Osteoblast (primary cell): ENCODE results near the gene CACNA1C. TPM values are rescaled to one million over a fixed set of nuclear protein-coding genes. Genes with fewer than 3 reads are reported as not detected.

Experiments used
- DNase-seq: peaks from one replicate; pipeline ENCODE4 v3.0.0; 2011; ENCODE audit warnings: low spot score, mixed read lengths; ENCODE audit not compliant: insufficient read length; ENCODE audit errors: missing footprints
- H2AFZ ChIP-seq: 2 replicates; pipeline ENCODE4 v1.6.0; 2011; ENCODE audit warnings: mild to moderate bottlenecking, low read length
- H3K27ac ChIP-seq: 2 replicates; pipeline ENCODE4 v1.5.1; 2011; ENCODE audit warnings: mild to moderate bottlenecking, low read depth, low read length, moderate library complexity
- H3K27me3 ChIP-seq: 2 replicates; pipeline ENCODE4 v1.6.0; 2012; ENCODE audit warnings: mild to moderate bottlenecking, control low read depth, inconsistent platforms, low read length, moderate library complexity; ENCODE audit not compliant: insufficient read depth
- H3K36me3 ChIP-seq: 2 replicates; pipeline ENCODE4 v1.5.1; 2011; ENCODE audit warnings: mild to moderate bottlenecking, low read length, control low read depth, moderate library complexity; ENCODE audit not compliant: insufficient read depth
- H3K4me1 ChIP-seq: 2 replicates; pipeline ENCODE4 v1.5.1; 2011; ENCODE audit warnings: mild to moderate bottlenecking, low read length, control low read depth, moderate library complexity; ENCODE audit not compliant: insufficient read depth
- H3K4me2 ChIP-seq: 2 replicates; pipeline ENCODE4 v1.6.0; 2011; ENCODE audit warnings: mild to moderate bottlenecking, low read length; ENCODE audit not compliant: insufficient read depth
- H3K4me3 ChIP-seq: fragments of 200-600 bp; sonication (generic); 3 replicates; pipeline ENCODE4 v1.5.1; 2012; ENCODE audit warnings: mild to moderate bottlenecking, low read length, inconsistent platforms; ENCODE audit not compliant: insufficient read depth
- H3K79me2 ChIP-seq: 2 replicates; pipeline ENCODE4 v1.6.0; 2012; ENCODE audit warnings: mild to moderate bottlenecking, low read length, control low read depth, inconsistent platforms; ENCODE audit not compliant: insufficient read depth
- H3K9me3 ChIP-seq: 2 replicates; pipeline ENCODE4 v1.5.1; 2011; ENCODE audit warnings: low read depth, low read length, control low read depth
- H4K20me1 ChIP-seq: 2 replicates; pipeline ENCODE4 v1.6.0; 2012; ENCODE audit warnings: mild to moderate bottlenecking, low read length, control low read depth; ENCODE audit not compliant: insufficient read depth
- CTCF ChIP-seq: IDR thresholded peaks from 2 replicates; pipeline ENCODE4 v1.5.1; 2011; ENCODE audit warnings: mild to moderate bottlenecking, low read depth, low read length, moderate library complexity; ENCODE audit errors: extremely low read depth
- total RNA-seq: library from RNA; depleted of rRNA; stranded (reverse); fragments of >200 nt; gene quantifications from 2 replicates; pipeline ENCODE4 v1.2.3, GENCODE V29; 2012

Gene CACNA1C
- total RNA-seq, 1 donor, result 19.2 TPM

- Histone ChIP-seq H3K4me1 (peaks cover 12% of the 10 kb centered on the region), H3K27me3 (no peaks in the 10 kb centered on the region)
These were observed 592.7 kb downstream of the CACNA1C start for GRCh38 chr12:2645460-2645859.

GRCh38 chr12:2646341-2646740 is 593.6 kb downstream of the CACNA1C start:
- no peak overlapping the region for H3K4me2 ChIP-seq
- no peak for DNase-seq
- H2AFZ ChIP-seq, result no peak overlapping the region
- no peaks in the 10 kb centered on the region for H3K79me2 ChIP-seq
- H4K20me1 ChIP-seq, result no peaks in the 10 kb centered on the region
- H3K27me3 ChIP-seq, result no peaks in the 10 kb centered on the region
- H3K36me3 ChIP-seq, result no peaks in the 10 kb centered on the region
- no peaks in the 10 kb centered on the region for H3K9me3 ChIP-seq
- no peak overlapping the region for H3K4me3 ChIP-seq
- H3K27ac ChIP-seq, result no peak overlapping the region
- peaks cover 3% of the 10 kb centered on the region for H3K4me1 ChIP-seq
- TF ChIP-seq CTCF, result no peak

More at GRCh38 chr12:2645460-2645859, 592.7 kb downstream of the CACNA1C start:
- DNase-seq, result no peak
- TF ChIP-seq CTCF, result no peak
- Histone ChIP-seq H3K4me3 (no peak overlapping the region), H3K4me2 (no peak overlapping the region), H3K9me3 (no peaks in the 10 kb centered on the region), H3K36me3 (no peaks in the 10 kb centered on the region), H2AFZ (no peak overlapping the region), H3K27ac (no peak overlapping the region), H3K79me2 (no peaks in the 10 kb centered on the region), H4K20me1 (no peaks in the 10 kb centered on the region)

- no peak overlapping the region for H3K27ac ChIP-seq
- no peak overlapping the region for H3K4me2 ChIP-seq
- H3K79me2 ChIP-seq, result no peaks in the 10 kb centered on the region
- H3K9me3 ChIP-seq, result no peaks in the 10 kb centered on the region
- DNase-seq, result no peak
- no peaks in the 10 kb centered on the region for H3K27me3 ChIP-seq
- H3K36me3 ChIP-seq, result no peaks in the 10 kb centered on the region
- no peak overlapping the region for H2AFZ ChIP-seq
- no peak for TF ChIP-seq CTCF
- no peak overlapping the region for H3K4me3 ChIP-seq
- no peaks in the 10 kb centered on the region for H3K4me1 ChIP-seq
- H4K20me1 ChIP-seq, result no peaks in the 10 kb centered on the region
These were observed 594.4 kb downstream of the CACNA1C start for GRCh38 chr12:2647186-2647585.

GRCh38 chr12:2648406-2648805 is 595.6 kb downstream of the CACNA1C start:
- H4K20me1 ChIP-seq, result no peaks in the 10 kb centered on the region
- no peak for DNase-seq
- no peaks in the 10 kb centered on the region for H3K79me2 ChIP-seq
- no peak overlapping the region for H3K4me3 ChIP-seq
- H3K27ac ChIP-seq, result no peak overlapping the region
- TF ChIP-seq CTCF, result no peak
- no peak overlapping the region for H2AFZ ChIP-seq
- no peak overlapping the region for H3K4me2 ChIP-seq
- no peaks in the 10 kb centered on the region for H3K27me3 ChIP-seq
- H3K36me3 ChIP-seq, result no peaks in the 10 kb centered on the region
- H3K4me1 ChIP-seq, result no peaks in the 10 kb centered on the region
- H3K9me3 ChIP-seq, result no peaks in the 10 kb centered on the region
